ENCODE results near the gene SLC22A23. TPM values are rescaled to one million over a fixed set of nuclear protein-coding genes. Genes with fewer than 3 reads are reported as not detected.
A peak's percentile ranks its signal among the peaks of the same experiment; 100 is the strongest.

The SLC22A23 gene
- total and polyA plus RNA-seq, 2 experiments from 2014 or later: 2.4 to 7.3 TPM

DNA sequence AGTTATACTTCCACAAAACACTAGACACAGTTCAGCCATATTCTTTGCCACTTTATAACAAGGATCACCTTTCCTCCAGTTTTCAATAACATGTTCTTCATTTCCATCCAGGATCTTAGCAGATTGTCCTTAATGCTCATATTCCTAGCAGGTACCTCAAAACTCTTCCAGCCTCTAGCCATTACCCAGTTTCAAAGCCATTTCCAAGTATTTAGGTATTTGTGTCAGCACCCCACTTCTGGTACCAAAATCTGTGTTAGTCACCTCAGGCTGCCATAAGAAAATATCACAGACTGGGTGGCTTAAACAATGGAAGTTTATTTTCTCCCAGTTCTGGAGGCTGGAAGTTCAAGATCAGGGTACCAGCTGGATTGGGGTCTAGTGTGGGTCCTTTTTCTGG, 23.2 kb upstream of the SLC22A23 start:
- no peak for DNase-seq
- H3K27ac ChIP-seq: no peak overlapping the region
- H3K9ac ChIP-seq: no peak overlapping the region
- in situ Hi-C loops (cut with MboI): no loop called here
- no peaks in the 10 kb centered on the region for H3K9me3 ChIP-seq (ENCODE audit: low read depth)
- H3F3A ChIP-seq (ENCODE audit: insufficient read depth): peaks cover 9% of the 10 kb centered on the region; the same call in 1 of the 2 replicates
- no peaks in the 10 kb centered on the region for H4K20me1 ChIP-seq (ENCODE audit: insufficient read depth)
- no peaks in the 10 kb centered on the region for H3K27me3 ChIP-seq (replicated peaks; ENCODE audit: insufficient read depth)
- no peaks in the 10 kb centered on the region for H3K9me2 ChIP-seq (ENCODE audit: insufficient read depth)
- no peaks in the 10 kb centered on the region for H3K36me3 ChIP-seq (ENCODE audit: low read depth)
- no peaks in the 10 kb centered on the region for H3K79me2 ChIP-seq (ENCODE audit: insufficient read depth)
- no peak overlapping the region for H3K4me2 ChIP-seq (ENCODE audit: unreplicated experiment)
- TF ChIP-seq EZH2 (IDR thresholded peaks at IDR 0.05; ENCODE audit: insufficient read depth, poor library complexity, severe bottlenecking): no peak
- no peak for TF ChIP-seq EZH2phosphoT487 (IDR thresholded peaks at IDR 0.05; ENCODE audit: insufficient read depth, low read depth)
- H2AFZ ChIP-seq: no peak overlapping the region
- H3K4me3 ChIP-seq: no peak overlapping the region
- H3K4me1 ChIP-seq (ENCODE audit: insufficient read depth): no peaks in the 10 kb centered on the region; the same call in 1 of the 2 replicates

- H2AFZ ChIP-seq: no peak overlapping the region
- peak overlapping the region; percentile 92 for H3K27ac ChIP-seq
- H3K27me3 ChIP-seq (replicated peaks; ENCODE audit: insufficient read depth): no peaks in the 10 kb centered on the region
- no peaks in the 10 kb centered on the region for H3K79me2 ChIP-seq (ENCODE audit: insufficient read depth)
- peak overlapping the region; percentile 16 for H3K9ac ChIP-seq
- TF ChIP-seq EZH2 (IDR thresholded peaks at IDR 0.05; ENCODE audit: insufficient read depth, poor library complexity, severe bottlenecking): no peak
- TF ChIP-seq EZH2phosphoT487 (IDR thresholded peaks at IDR 0.05; ENCODE audit: insufficient read depth, low read depth): no peak
- H3K9me2 ChIP-seq (ENCODE audit: insufficient read depth): no peaks in the 10 kb centered on the region
- H3K4me2 ChIP-seq (ENCODE audit: unreplicated experiment): no peak overlapping the region
- H3F3A ChIP-seq (ENCODE audit: insufficient read depth): peaks cover 15% of the 10 kb centered on the region
- WGBS, 2 experiments (ENCODE audit: low coverage in 1 of 2, low lambda C conversion rate in 2 of 2, missing lambda C conversion rate in 2 of 2): 7 to 16% methylated on average over 5 of the region's 5 CpGs
- H3K4me1 ChIP-seq (ENCODE audit: insufficient read depth): peaks cover 26% of the 10 kb centered on the region
- in situ Hi-C loops (cut with MboI): loop anchor here (25.0 kb wide), 1 partner anchor 239 kb away; no protein-coding TSS in a partner anchor
- no peaks in the 10 kb centered on the region for H3K36me3 ChIP-seq (ENCODE audit: low read depth)
- H4K20me1 ChIP-seq (ENCODE audit: insufficient read depth): no peaks in the 10 kb centered on the region
- no peaks in the 10 kb centered on the region for H3K9me3 ChIP-seq (ENCODE audit: low read depth)
- DNase-seq: peak; percentile 36
- no peak overlapping the region for H3K4me3 ChIP-seq
Measured at GRCh38 chr6:3473773-3474172, 16.9 kb upstream of the SLC22A23 start.

DNA sequence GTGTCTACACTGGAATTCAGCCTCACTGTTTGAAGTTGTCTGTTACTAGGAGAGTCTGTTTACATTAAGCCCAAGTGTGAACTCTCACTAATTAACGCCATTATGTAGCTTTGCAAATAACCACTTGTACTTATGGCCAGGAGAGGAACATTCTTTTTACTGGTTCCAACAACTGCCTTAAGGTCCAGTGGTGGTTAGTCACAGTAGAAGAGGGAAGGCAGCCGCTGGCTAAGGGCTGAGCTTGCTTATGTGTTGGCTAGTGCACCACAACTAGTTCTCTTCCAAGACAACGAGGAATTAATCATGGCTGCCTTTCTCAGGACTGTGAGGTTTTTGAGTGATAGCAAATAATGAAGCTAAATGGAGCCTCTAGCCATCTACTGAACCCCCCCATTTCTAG, 14.9 kb upstream of the SLC22A23 start:
- DNase-seq: peak; percentile 90
- Histone ChIP-seq H3K27ac (peak overlapping the region; percentile 92), H3F3A (ENCODE audit: insufficient read depth) (peaks cover 15% of the 10 kb centered on the region), H4K20me1 (ENCODE audit: insufficient read depth) (no peaks in the 10 kb centered on the region), H3K9me2 (ENCODE audit: insufficient read depth) (no peaks in the 10 kb centered on the region), H3K36me3 (ENCODE audit: low read depth) (no peaks in the 10 kb centered on the region), H3K27me3 (replicated peaks; ENCODE audit: insufficient read depth) (no peaks in the 10 kb centered on the region), H3K9ac (peak overlapping the region; percentile 60; the same call in 1 of the 2 replicates), H3K9me3 (ENCODE audit: low read depth) (no peaks in the 10 kb centered on the region), H3K79me2 (ENCODE audit: insufficient read depth) (no peaks in the 10 kb centered on the region), H3K4me3 (no peak overlapping the region), H3K4me2 (ENCODE audit: unreplicated experiment) (no peak overlapping the region), H2AFZ (peak overlapping the region; percentile 48; the same call in 1 of the 2 replicates), H3K4me1 (ENCODE audit: insufficient read depth) (peaks cover 26% of the 10 kb centered on the region)
- 24 to 25% methylated on average over 3 of the region's 3 CpGs for WGBS, 2 experiments (ENCODE audit: low coverage in 1 of 2, low lambda C conversion rate in 2 of 2, missing lambda C conversion rate in 2 of 2)
- in situ Hi-C loops (cut with MboI): loop anchor here (25.0 kb wide), 1 partner anchor 241 kb away; no protein-coding TSS in a partner anchor
- TF ChIP-seq EZH2 (IDR thresholded peaks at IDR 0.05; ENCODE audit: insufficient read depth, poor library complexity, severe bottlenecking) (no peak), EZH2phosphoT487 (IDR thresholded peaks at IDR 0.05; ENCODE audit: insufficient read depth, low read depth) (no peak)

DNA sequence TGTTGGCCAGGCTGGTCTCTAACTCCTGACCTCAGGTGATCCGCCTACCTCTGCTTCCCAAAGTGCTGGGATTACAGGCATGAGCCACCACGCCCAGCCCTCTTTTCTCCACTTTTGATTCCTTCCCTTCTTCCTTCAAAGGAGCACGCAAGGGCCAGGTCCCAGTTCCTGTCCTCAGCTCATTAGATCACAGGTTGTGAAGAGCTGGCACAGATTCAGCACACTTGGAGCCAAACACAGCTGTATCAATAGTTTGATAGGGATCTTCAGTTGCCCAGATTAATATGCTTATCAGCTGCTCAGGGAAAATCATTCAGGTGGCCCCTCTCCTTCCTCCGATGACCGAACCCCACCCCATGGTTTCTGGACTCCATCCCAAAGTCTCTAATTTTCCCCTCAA, 14.4 kb upstream of the SLC22A23 start:
- peak overlapping the region; percentile 48; the same call in 1 of the 2 replicates for H2AFZ ChIP-seq
- peaks cover 26% of the 10 kb centered on the region for H3K4me1 ChIP-seq (ENCODE audit: insufficient read depth)
- H3F3A ChIP-seq (ENCODE audit: insufficient read depth): peaks cover 15% of the 10 kb centered on the region
- no peak for TF ChIP-seq EZH2 (IDR thresholded peaks at IDR 0.05; ENCODE audit: insufficient read depth, poor library complexity, severe bottlenecking)
- no peak for TF ChIP-seq EZH2phosphoT487 (IDR thresholded peaks at IDR 0.05; ENCODE audit: insufficient read depth, low read depth)
- in situ Hi-C loops (cut with MboI): loop anchor here (25.0 kb wide), 1 partner anchor 241 kb away; no protein-coding TSS in a partner anchor
- DNase-seq: no peak
- no peak overlapping the region for H3K4me2 ChIP-seq (ENCODE audit: unreplicated experiment)
- WGBS, 2 experiments (ENCODE audit: low coverage in 1 of 2, low lambda C conversion rate in 2 of 2, missing lambda C conversion rate in 2 of 2): 91 to 92% methylated on average over 5 of the region's 5 CpGs
- no peaks in the 10 kb centered on the region for H4K20me1 ChIP-seq (ENCODE audit: insufficient read depth)
- H3K9me2 ChIP-seq (ENCODE audit: insufficient read depth): no peaks in the 10 kb centered on the region
- H3K79me2 ChIP-seq (ENCODE audit: insufficient read depth): no peaks in the 10 kb centered on the region
- H3K9ac ChIP-seq: no peak overlapping the region
- peak overlapping the region; percentile 92 for H3K27ac ChIP-seq
- H3K27me3 ChIP-seq (replicated peaks; ENCODE audit: insufficient read depth): no peaks in the 10 kb centered on the region
- H3K36me3 ChIP-seq (ENCODE audit: low read depth): no peaks in the 10 kb centered on the region
- no peak overlapping the region for H3K4me3 ChIP-seq
- H3K9me3 ChIP-seq (ENCODE audit: low read depth): no peaks in the 10 kb centered on the region
